K562 treated with DMSO at 1 percent for 48 hours (cell line): ENCODE measurements around the gene NKX6-2. TPM values are rescaled to one million over a fixed set of nuclear protein-coding genes. Genes with fewer than 3 reads are reported as not detected.

Source experiments
- total RNA-seq: library from RNA; unstranded; fragments of 300-600 nt; gene quantifications from 2 replicates; pipeline ENCODE4 v1.2.3, GENCODE V29; 2022; ENCODE audit warnings: low replicate concordance; ENCODE audit errors: extremely low read depth

Gene NKX6-2
- not detected in 2 replicates for total RNA-seq

DNA sequence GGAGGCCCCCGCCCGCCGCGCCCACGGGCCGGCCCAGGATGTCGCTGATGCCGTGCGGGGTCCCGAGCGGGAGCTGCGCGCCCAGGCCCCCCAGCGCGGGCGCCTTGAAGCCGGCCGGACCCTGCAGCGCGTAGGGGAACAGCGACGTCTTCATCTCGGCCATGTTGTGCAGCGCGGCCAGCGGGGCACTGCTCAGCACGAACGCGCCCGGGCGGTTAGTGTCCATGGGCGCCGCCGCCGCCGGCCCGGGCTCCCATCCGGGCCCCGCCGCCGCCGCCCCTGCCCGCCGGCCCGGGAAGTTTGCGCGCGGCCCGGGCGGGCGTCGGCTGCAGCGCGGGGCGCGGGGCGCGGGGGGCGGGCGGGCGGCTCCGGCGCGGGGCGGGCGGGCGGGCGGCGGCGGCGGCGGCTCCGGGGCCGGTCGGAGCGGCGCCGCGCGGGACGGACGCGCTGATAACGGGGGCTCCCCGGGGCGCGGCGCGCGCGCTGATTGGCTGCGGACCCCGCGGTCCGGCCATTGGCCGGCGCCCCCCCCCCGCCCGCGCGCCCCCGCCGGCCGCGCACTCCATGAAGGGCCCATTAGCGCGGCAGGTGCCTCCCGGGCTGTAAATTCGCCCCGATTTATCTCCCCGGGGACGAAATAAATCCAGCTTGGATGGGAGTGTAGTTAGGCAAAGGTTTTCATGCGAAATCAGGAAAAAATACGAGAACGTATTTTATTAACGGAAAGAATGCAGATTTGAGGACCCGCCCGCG is at the start of gene NKX6-2:
NKX6-2 (minus strand) TSS at position 425 of the 753 bp plus-strand sequence; CDS start at position 226, 199 bp downstream.

Other genes with a start within 250 kb of the NKX6-2 start
- not detected in 2 replicates for gene INPP5A, start 248.4 kb downstream of the NKX6-2 start, total RNA-seq
- gene CFAP46, start 156.4 kb upstream of the NKX6-2 start, total RNA-seq = not detected in 2 replicates